Stimulated activated CD8-positive, alpha-beta memory T cell treated with anti-CD3 and anti-CD28 coated beads, Interleukin-12 subunit alpha, Interleukin-12 subunit beta, amount 100 ng/mL, for 1 hour (primary cell): Measurements from ENCODE around the gene OR5M3.

ENCODE experiments used
- DNase-seq: peaks from one replicate; pipeline ENCODE4 v3.0.0-alpha.2; 2020; ENCODE audit warnings: low read depth

The OR5M3 gene

GRCh38 chr11:56473252-56473651, at the start of gene OR5M3:
Gene OR5M3 (minus strand): TSS chr11:56473352. CDS start chr11:56470497, 2,855 bp downstream.
- no peak for DNase-seq

- DNase-seq = no peak
Measured at GRCh38 chr11:56522008-56522407, 48.9 kb upstream of the OR5M3 start.

GRCh38 chr11:56513280-56513679, 40.1 kb upstream of the OR5M3 start:
- no peak for DNase-seq

DNA sequence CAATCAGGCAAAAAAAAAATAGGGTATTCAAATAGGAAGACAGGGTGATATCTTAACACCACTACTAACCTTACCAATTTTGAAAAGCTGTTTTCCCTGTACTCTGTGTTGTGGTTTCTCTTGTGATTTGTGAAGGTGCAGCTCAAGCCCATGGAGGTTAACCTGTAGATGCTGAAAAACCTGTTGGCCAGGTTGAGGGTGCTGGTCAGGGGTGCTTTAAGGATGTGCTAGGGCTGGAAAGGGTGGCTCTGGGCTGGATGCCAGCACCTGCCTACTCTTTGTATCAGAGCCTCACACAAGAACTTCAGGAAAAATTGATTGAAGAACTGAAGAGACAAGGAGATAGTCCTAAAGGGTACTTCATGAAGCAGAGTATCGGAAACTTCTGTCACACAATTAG, 36.3 kb upstream of the OR5M3 start:
- no peak for DNase-seq

GRCh38 chr11:56497010-56497409, 23.9 kb upstream of the OR5M3 start:
- DNase-seq = no peak

DNA sequence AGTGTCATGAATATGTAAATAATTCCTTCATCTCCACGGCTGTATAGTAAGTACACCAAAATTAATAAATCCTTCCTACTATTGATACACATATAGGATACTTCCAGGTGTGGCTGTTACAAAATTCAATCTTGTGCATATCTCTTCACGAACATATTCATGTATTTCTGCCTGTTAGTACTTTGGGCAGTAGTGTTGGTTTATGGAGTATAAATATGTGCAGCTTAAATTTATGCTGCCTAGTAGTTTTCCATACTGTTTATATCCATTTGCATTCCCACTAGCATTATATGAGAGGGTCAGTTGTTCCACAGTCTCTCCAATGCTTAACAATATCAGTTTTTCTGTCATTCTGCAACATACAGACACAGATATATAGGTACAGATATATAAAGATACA, 22.0 kb upstream of the OR5M3 start:
- no peak for DNase-seq

DNA sequence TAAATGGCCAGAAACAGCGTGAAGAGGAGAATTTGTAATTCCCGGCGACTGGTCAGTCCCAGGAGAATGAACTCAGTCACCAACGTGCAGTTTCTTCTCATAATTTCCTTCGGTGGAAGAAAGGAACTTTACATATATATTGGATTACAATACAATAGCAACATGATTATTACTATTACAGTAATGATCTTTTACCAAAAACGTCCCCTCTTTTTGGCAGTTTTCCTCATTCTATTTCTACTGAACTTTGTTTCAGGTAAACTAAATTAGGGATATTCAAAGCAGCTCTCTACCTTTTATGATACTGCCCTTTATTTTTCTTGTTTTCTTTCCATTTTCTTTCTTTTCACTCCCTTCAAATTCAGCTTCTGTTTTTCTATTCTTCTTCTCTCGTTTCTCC, 18.1 kb upstream of the OR5M3 start, which contains the start of gene OR5M8:
Gene OR5M8 (minus strand): TSS at position 101 of the 400 bp plus-strand sequence. CDS start 0 bp downstream, at position 101.
- no peak for DNase-seq

DNA sequence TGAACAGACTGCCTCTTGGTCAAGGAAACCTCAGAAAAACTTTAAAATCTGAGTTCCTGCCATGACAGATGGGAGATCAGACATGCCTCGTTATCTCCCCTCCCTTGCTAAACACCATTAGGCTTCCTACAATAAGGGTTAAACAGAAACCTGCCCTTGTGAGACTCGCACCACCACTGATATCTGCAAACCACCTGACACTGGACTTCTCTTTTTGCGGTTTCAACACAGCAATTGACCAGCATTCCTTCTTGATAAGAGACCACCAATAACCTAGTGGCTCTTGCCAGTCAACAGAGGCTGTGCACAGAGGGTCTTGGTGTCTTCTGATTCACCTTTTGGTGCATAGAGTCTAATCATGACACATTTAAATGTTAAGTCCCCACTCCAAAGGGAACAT, 13.6 kb upstream of the OR5M3 start:
- no peak for DNase-seq

DNA sequence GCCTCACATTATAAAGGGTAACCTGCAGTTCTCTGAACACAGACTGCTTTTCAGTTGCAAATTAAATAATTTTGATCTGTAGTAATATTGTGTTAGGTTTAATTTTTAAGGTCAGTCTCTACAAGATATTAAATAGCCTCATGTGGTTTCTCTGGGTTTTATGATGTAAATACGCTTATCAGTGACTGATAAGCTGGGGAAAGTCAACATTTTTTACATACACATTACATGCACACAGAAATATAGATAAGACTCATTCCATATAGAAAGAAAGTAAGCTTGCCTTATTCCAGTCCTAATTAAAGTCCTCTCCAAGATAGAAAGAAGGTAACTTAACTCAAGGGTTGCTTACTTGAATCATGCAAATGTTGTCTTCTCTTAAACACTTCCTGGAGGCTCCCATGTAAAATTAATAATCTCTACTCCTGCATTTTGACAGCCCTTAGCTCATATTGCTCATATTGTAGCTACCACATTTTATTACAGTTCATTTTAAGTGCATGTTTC, 1.6 kb upstream of the OR5M3 start:
- DNase-seq = no peak

DNA sequence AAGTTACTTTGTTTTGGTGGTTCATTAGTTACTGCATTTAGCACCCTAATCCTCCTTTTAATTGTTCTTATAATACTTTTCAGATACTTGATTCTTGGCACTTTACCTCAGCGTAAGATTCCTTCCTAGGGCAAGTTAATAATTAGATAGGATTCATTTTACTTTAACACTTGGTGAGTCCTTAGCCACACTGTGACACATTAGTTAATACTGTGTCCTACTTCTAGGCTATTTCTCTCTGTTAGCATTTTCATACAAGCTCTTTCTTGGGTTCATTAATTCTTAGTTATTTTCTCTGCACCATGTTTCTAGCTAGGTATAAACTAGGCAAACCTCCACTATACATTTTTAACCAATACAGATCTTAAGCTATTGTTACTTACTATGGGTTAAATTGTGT, 16.1 kb downstream of the OR5M3 start:
- DNase-seq = no peak

DNA sequence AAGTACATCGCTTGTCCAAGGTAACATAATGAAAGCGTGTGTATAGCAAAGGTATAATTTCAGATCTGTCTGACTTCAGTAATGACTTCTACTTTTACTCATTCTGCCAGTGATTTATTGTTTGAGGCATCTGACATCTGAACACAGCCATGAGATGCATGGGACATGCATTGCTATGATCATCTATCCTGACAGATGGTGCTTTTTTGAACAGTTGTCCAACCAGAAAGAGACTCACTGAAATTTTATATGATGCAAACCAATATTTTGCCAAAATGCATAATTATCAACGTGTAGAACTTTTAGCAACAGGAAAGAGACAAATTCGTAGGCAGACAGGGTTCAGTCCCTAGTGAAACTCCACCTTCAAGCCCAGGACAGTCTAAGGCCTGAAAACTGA, 19.6 kb downstream of the OR5M3 start:
- no peak for DNase-seq
